ENCODE data around the gene KLHL15. TPM values are rescaled to one million over a fixed set of nuclear protein-coding genes. Genes with fewer than 3 reads are reported as not detected.

Gene KLHL15
- total RNA-seq, 1 donor from 2014 or later: 5.0 TPM

GRCh38 chrX:23937100-23937499 is 89.9 kb downstream of the KLHL15 start:
- DNase-seq: no peak
- Mint-ChIP-seq H3K4me3 (ENCODE audit: unreplicated experiment) (no peak overlapping the region), H3K27me3 (ENCODE audit: unreplicated experiment) (no peaks in the 10 kb centered on the region)

GRCh38 chrX:23936180-23936579 is 90.8 kb downstream of the KLHL15 start:
- Mint-ChIP-seq H3K9me3 (ENCODE audit: unreplicated experiment) (no peaks in the 10 kb centered on the region), H3K4me3 (ENCODE audit: unreplicated experiment) (no peak overlapping the region), H3K27me3 (ENCODE audit: unreplicated experiment) (no peaks in the 10 kb centered on the region), H3K36me3 (ENCODE audit: unreplicated experiment) (no peaks in the 10 kb centered on the region), H3K4me1 (ENCODE audit: low read depth, unreplicated experiment) (peaks cover 4% of the 10 kb centered on the region), H3K27ac (ENCODE audit: unreplicated experiment) (no peak overlapping the region)
- TF ChIP-seq CTCF (IDR thresholded peaks at IDR 0.05; ENCODE audit: partially characterized antibody, unreplicated experiment): no peak
- no peak for DNase-seq

More at GRCh38 chrX:23937100-23937499, 89.9 kb downstream of the KLHL15 start:
- Mint-ChIP-seq H3K27ac (ENCODE audit: unreplicated experiment) (no peak overlapping the region), H3K9me3 (ENCODE audit: unreplicated experiment) (no peaks in the 10 kb centered on the region), H3K36me3 (ENCODE audit: unreplicated experiment) (no peaks in the 10 kb centered on the region), H3K4me1 (ENCODE audit: low read depth, unreplicated experiment) (peaks cover 4% of the 10 kb centered on the region)
- no peak for TF ChIP-seq CTCF (IDR thresholded peaks at IDR 0.05; ENCODE audit: partially characterized antibody, unreplicated experiment)

GRCh38 chrX:23935106-23935505 is 91.9 kb downstream of the KLHL15 start:
- DNase-seq: no peak
- no peaks in the 10 kb centered on the region for H3K27me3 Mint-ChIP-seq (ENCODE audit: unreplicated experiment)
- H3K4me1 Mint-ChIP-seq (ENCODE audit: low read depth, unreplicated experiment): peaks cover 4% of the 10 kb centered on the region
- no peak for TF ChIP-seq CTCF (IDR thresholded peaks at IDR 0.05; ENCODE audit: partially characterized antibody, unreplicated experiment)
- no peak overlapping the region for H3K4me3 Mint-ChIP-seq (ENCODE audit: unreplicated experiment)
- H3K9me3 Mint-ChIP-seq (ENCODE audit: unreplicated experiment): no peaks in the 10 kb centered on the region
- H3K36me3 Mint-ChIP-seq (ENCODE audit: unreplicated experiment): no peaks in the 10 kb centered on the region
- no peak overlapping the region for H3K27ac Mint-ChIP-seq (ENCODE audit: unreplicated experiment)

Other genes starting within 250 kb of the KLHL15 start
- 31.4 TPM for gene SAT1, start 244.0 kb downstream of the KLHL15 start, total RNA-seq (ENCODE audit: unreplicated experiment)
- gene APOO, start 119.2 kb downstream of the KLHL15 start, total RNA-seq (ENCODE audit: unreplicated experiment): 36.2 TPM
- gene CXorf58, start 119.2 kb downstream of the KLHL15 start, total RNA-seq (ENCODE audit: unreplicated experiment): not detected
- gene EIF2S3, start 27.8 kb upstream of the KLHL15 start, total RNA-seq (ENCODE audit: unreplicated experiment): 134 TPM
- gene ZFX, start 122.5 kb upstream of the KLHL15 start, total RNA-seq (ENCODE audit: unreplicated experiment): 33.9 TPM

Data from glutamatergic neuron (in vitro differentiated cells).